Measurements from ENCODE around the gene SERPINA1. TPM values are rescaled to one million over a fixed set of nuclear protein-coding genes. Genes with fewer than 3 reads are reported as not detected.

Gene SERPINA1
- total and polyA plus RNA-seq, 7 donors = 0.78 to 5.5 (median 3.0) TPM

DNA sequence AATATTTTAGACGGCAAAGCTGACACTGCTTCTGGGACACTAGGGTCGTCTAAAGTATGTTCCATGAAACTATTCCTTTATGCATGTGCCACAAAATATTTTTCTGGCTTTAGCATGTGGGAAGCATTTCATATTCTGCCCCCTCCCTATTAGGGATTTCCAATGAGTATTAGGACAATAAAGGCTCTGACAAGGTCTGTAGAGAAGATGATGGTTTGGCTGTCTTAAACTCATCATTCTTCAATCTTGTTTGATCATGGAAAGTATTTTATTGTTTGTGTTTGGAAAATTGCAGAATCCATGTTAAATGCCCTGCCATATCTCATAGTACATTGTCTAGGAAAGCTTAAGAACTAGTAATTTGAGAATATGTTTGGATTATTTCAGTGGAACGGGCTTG lies 22.8 kb downstream of the SERPINA1 start:
- TF ChIP-seq, protein P1, sequence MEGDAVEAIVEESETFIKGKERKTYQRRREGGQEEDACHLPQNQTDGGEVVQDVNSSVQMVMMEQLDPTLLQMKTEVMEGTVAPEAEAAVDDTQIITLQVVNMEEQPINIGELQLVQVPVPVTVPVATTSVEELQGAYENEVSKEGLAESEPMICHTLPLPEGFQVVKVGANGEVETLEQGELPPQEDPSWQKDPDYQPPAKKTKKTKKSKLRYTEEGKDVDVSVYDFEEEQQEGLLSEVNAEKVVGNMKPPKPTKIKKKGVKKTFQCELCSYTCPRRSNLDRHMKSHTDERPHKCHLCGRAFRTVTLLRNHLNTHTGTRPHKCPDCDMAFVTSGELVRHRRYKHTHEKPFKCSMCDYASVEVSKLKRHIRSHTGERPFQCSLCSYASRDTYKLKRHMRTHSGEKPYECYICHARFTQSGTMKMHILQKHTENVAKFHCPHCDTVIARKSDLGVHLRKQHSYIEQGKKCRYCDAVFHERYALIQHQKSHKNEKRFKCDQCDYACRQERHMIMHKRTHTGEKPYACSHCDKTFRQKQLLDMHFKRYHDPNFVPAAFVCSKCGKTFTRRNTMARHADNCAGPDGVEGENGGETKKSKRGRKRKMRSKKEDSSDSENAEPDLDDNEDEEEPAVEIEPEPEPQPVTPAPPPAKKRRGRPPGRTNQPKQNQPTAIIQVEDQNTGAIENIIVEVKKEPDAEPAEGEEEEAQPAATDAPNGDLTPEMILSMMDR (IDR thresholded peaks at IDR 0.05) = no peak
- Histone ChIP-seq H3K9me3 (no peaks in the 10 kb centered on the region), H3K4me3 (no peak overlapping the region), H3K4me1 (no peaks in the 10 kb centered on the region), H3K27me3 (ENCODE audit: insufficient read depth in 3 of 3, low read length in 2 of 3) (peaks cover 0 to 2% (median 0%) of the 10 kb centered on the region in 3 donors), H3K36me3 (ENCODE audit: insufficient read depth in 1 of 2, low read depth in 1 of 2) (no peaks in the 10 kb centered on the region), H3K27ac (no peak overlapping the region)
- intact Hi-C loops (cut with DNase I) = loop anchor here in 1 of 2 donors (2.0 kb wide), 1 partner anchor 13 kb away; no protein-coding TSS in a partner anchor
- WGBS, 3 donors = 76 to 81% (median 76%) methylated on average over 3 of the region's 3 CpGs
- ATAC-seq = no peak
- DNase-seq = no peak

- TF ChIP-seq, protein P1 (IDR thresholded peaks at IDR 0.05) = no peak
- no peaks in the 10 kb centered on the region for H3K27me3 ChIP-seq (ENCODE audit: insufficient read depth in 3 of 3, low read length in 2 of 3)
- no peak overlapping the region for H3K27ac ChIP-seq
- intact Hi-C loops (cut with DNase I) = loop anchor here in 1 of 2 donors (2.0 kb wide), 1 partner anchor 14 kb away; no protein-coding TSS in a partner anchor
- no peaks in the 10 kb centered on the region for H3K9me3 ChIP-seq
- no peaks in the 10 kb centered on the region for H3K36me3 ChIP-seq (ENCODE audit: insufficient read depth in 1 of 2, low read depth in 1 of 2)
- no peaks in the 10 kb centered on the region for H3K4me1 ChIP-seq
- DNase-seq (no peak), ATAC-seq (no peak)
- no peak overlapping the region for H3K4me3 ChIP-seq
- whole genome bisulfite sequencing, 3 donors = 38 to 46% (median 43%) methylated on average over 5 of the region's 5 CpGs
Observed at GRCh38 chr14:94364964-94365363, 23.4 kb downstream of the SERPINA1 start.

DNA sequence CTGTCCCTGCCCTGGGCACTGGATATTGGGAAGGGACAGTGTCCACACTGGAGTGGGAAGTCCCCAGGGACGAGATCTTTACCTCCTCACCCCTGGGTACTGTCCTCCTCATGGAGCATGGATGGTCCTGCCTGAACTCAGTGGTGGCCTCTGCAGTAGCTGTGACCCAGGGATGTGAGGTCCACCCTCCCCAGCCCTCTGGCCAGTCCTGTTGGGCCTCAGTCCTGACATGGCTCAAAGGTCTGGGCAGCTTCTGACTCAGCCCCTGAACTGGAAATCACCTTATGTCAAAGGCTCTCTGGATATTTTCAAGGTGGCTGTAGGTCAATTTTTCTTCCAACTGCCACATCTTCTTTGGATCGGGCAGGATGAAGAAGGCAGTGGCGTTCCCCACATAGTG lies 24.4 kb downstream of the SERPINA1 start:
- Histone ChIP-seq H3K27ac (no peak overlapping the region), H3K27me3 (ENCODE audit: insufficient read depth in 3 of 3, low read length in 2 of 3) (no peaks in the 10 kb centered on the region), H3K9me3 (no peaks in the 10 kb centered on the region), H3K36me3 (ENCODE audit: insufficient read depth in 1 of 2, low read depth in 1 of 2) (no peaks in the 10 kb centered on the region), H3K4me3 (no peak overlapping the region), H3K4me1 (no peaks in the 10 kb centered on the region)
- ATAC-seq (no peak), DNase-seq (no peak)
- intact Hi-C loops (cut with DNase I) = loop anchor here in 1 of 2 donors (2.0 kb wide), 1 partner anchor 15 kb away; no protein-coding TSS in a partner anchor
- TF ChIP-seq, protein P1 (IDR thresholded peaks at IDR 0.05) = no peak
- 75 to 80% (median 76%) methylated on average over 2 to 3 of the region's 3 CpGs for WGBS, 3 donors

GRCh38 chr14:94363151-94363624 lies 25.2 kb downstream of the SERPINA1 start:
- Histone ChIP-seq H3K27me3 (ENCODE audit: insufficient read depth in 3 of 3, low read length in 2 of 3) (no peaks in the 10 kb centered on the region), H3K9me3 (no peaks in the 10 kb centered on the region), H3K36me3 (ENCODE audit: insufficient read depth in 1 of 2, low read depth in 1 of 2) (no peaks in the 10 kb centered on the region), H3K4me1 (no peaks in the 10 kb centered on the region), H3K27ac (no peak overlapping the region), H3K4me3 (no peak overlapping the region)
- DNase-seq = no peak
- intact Hi-C loops (cut with DNase I) = loop anchor here in 1 of 2 donors (2.0 kb wide), 1 partner anchor 16 kb away; no protein-coding TSS in a partner anchor
- TF ChIP-seq, protein P1 (IDR thresholded peaks at IDR 0.05) = no peak
- WGBS, 3 donors = 77 to 81% (median 80%) methylated on average over 12 of the region's 12 CpGs
- ATAC-seq = no peak

Measured in psoas muscle (tissue), 8 donors.